ENCODE measurements around the gene SHOX.
"Not testable (repeated sequence)": the region's sequence is repeated elsewhere in the genome, so short reads cannot be mapped to it uniquely, and the experiment has no call there.

Gene SHOX

GRCh38 chrX:617891-618290 lies 12.7 kb upstream of the SHOX start:
- H3K27me3 ChIP-seq (ENCODE audit: insufficient read depth, low read depth), result no peaks in the 10 kb centered on the region

GRCh38 chrX:618304-618703 lies 12.3 kb upstream of the SHOX start:
- not testable (repeated sequence) for H3K4me3 ChIP-seq (IDR thresholded peaks at IDR 0.05; ENCODE audit: insufficient read depth, low read depth, low read length); H3K4me2 ChIP-seq; H3K9ac ChIP-seq; H2AFZ ChIP-seq (ENCODE audit: low read depth); H3K27me3 ChIP-seq (ENCODE audit: insufficient read depth, low read depth); H3K27ac ChIP-seq; H3K36me3 ChIP-seq (ENCODE audit: insufficient read depth); H3K79me2 ChIP-seq (ENCODE audit: insufficient read depth, low read depth); H3K4me1 ChIP-seq (ENCODE audit: low read depth, poor library complexity, severe bottlenecking); H4K20me1 ChIP-seq (ENCODE audit: insufficient read depth)

More at GRCh38 chrX:617891-618290, 12.7 kb upstream of the SHOX start:
- Histone ChIP-seq H2AFZ (ENCODE audit: low read depth) (no peak overlapping the region), H3K36me3 (ENCODE audit: insufficient read depth) (no peaks in the 10 kb centered on the region), H4K20me1 (ENCODE audit: insufficient read depth) (no peaks in the 10 kb centered on the region), H3K4me2 (no peak overlapping the region), H3K4me3 (IDR thresholded peaks at IDR 0.05; ENCODE audit: insufficient read depth, low read depth, low read length) (no peak overlapping the region), H3K79me2 (ENCODE audit: insufficient read depth, low read depth) (no peaks in the 10 kb centered on the region), H3K4me1 (ENCODE audit: low read depth, poor library complexity, severe bottlenecking) (no peaks in the 10 kb centered on the region), H3K27ac (no peak overlapping the region), H3K9ac (no peak overlapping the region)
- TF ChIP-seq CTCF (conservative IDR thresholded peaks at IDR 0.05; ENCODE audit: low read depth, low read length), result no peak

GRCh38 chrX:618761-619450 lies 11.7 kb upstream of the SHOX start:
- H3K79me2 ChIP-seq (ENCODE audit: insufficient read depth, low read depth), result no peaks in the 10 kb centered on the region
- H3K27ac ChIP-seq, result no peak overlapping the region
- H3K27me3 ChIP-seq (ENCODE audit: insufficient read depth, low read depth), result no peaks in the 10 kb centered on the region
- TF ChIP-seq CTCF (conservative IDR thresholded peaks at IDR 0.05; ENCODE audit: low read depth, low read length), result no peak
- H3K36me3 ChIP-seq (ENCODE audit: insufficient read depth), result no peaks in the 10 kb centered on the region
- no peaks in the 10 kb centered on the region for H4K20me1 ChIP-seq (ENCODE audit: insufficient read depth)
- H3K4me3 ChIP-seq (IDR thresholded peaks at IDR 0.05; ENCODE audit: insufficient read depth, low read depth, low read length), result no peak overlapping the region
- no peaks in the 10 kb centered on the region for H3K4me1 ChIP-seq (ENCODE audit: low read depth, poor library complexity, severe bottlenecking)
- no peak overlapping the region for H2AFZ ChIP-seq (ENCODE audit: low read depth)
- no peak overlapping the region for H3K4me2 ChIP-seq
- H3K9ac ChIP-seq, result no peak overlapping the region

GRCh38 chrX:619451-619811 lies 11.2 kb upstream of the SHOX start:
- Histone ChIP-seq H3K27me3 (ENCODE audit: insufficient read depth, low read depth) (no peaks in the 10 kb centered on the region), H3K9ac (no peak overlapping the region), H3K27ac (no peak overlapping the region), H2AFZ (ENCODE audit: low read depth) (no peak overlapping the region), H3K36me3 (ENCODE audit: insufficient read depth) (no peaks in the 10 kb centered on the region), H3K79me2 (ENCODE audit: insufficient read depth, low read depth) (no peaks in the 10 kb centered on the region), H3K4me1 (ENCODE audit: low read depth, poor library complexity, severe bottlenecking) (no peaks in the 10 kb centered on the region), H3K4me2 (no peak overlapping the region), H4K20me1 (ENCODE audit: insufficient read depth) (no peaks in the 10 kb centered on the region), H3K4me3 (IDR thresholded peaks at IDR 0.05; ENCODE audit: insufficient read depth, low read depth, low read length) (no peak overlapping the region)
- TF ChIP-seq CTCF (conservative IDR thresholded peaks at IDR 0.05; ENCODE audit: low read depth, low read length), result no peak

- no peaks in the 10 kb centered on the region for H3K79me2 ChIP-seq (ENCODE audit: insufficient read depth, low read depth)
- no peaks in the 10 kb centered on the region for H4K20me1 ChIP-seq (ENCODE audit: insufficient read depth)
- H2AFZ ChIP-seq (ENCODE audit: low read depth), result no peak overlapping the region
- no peak overlapping the region for H3K4me2 ChIP-seq
- no peak overlapping the region for H3K9ac ChIP-seq
- no peaks in the 10 kb centered on the region for H3K27me3 ChIP-seq (ENCODE audit: insufficient read depth, low read depth)
- no peaks in the 10 kb centered on the region for H3K4me1 ChIP-seq (ENCODE audit: low read depth, poor library complexity, severe bottlenecking)
- H3K27ac ChIP-seq, result no peak overlapping the region
- no peak overlapping the region for H3K4me3 ChIP-seq (IDR thresholded peaks at IDR 0.05; ENCODE audit: insufficient read depth, low read depth, low read length)
- no peaks in the 10 kb centered on the region for H3K36me3 ChIP-seq (ENCODE audit: insufficient read depth)
- TF ChIP-seq CTCF (conservative IDR thresholded peaks at IDR 0.05; ENCODE audit: low read depth, low read length), result no peak
Observed at GRCh38 chrX:619812-620531, 10.6 kb upstream of the SHOX start.

Measured in KMS-11 (cell line).